HUES64 (cell line): ENCODE measurements around the gene CCL8.

Source experiments
- H3K27ac ChIP-seq: 2 replicates; pipeline ENCODE4 v1.7.0; 2013; ENCODE audit warnings: low read depth, low read length, inconsistent platforms
- H3K27me3 ChIP-seq: 2 replicates; pipeline ENCODE4 v1.6.1; 2013; ENCODE audit warnings: mild to moderate bottlenecking, low read length; ENCODE audit not compliant: insufficient read depth
- H3K36me3 ChIP-seq: 2 replicates; pipeline ENCODE4 v1.6.1; 2013; ENCODE audit warnings: mild to moderate bottlenecking, low read length; ENCODE audit not compliant: insufficient read depth
- H3K4me1 ChIP-seq: 2 replicates; pipeline ENCODE4 v1.6.1; 2013; ENCODE audit warnings: mild to moderate bottlenecking, low read length, moderate library complexity; ENCODE audit not compliant: insufficient read depth
- H3K4me3 ChIP-seq: 2 replicates; pipeline ENCODE4 v1.5.1; 2013; ENCODE audit warnings: mild to moderate bottlenecking, low read length, moderate library complexity
- H3K9ac ChIP-seq: 2 replicates; pipeline ENCODE4 v1.6.1; 2013; ENCODE audit warnings: mild to moderate bottlenecking, low read depth, low read length
- H3K9me3 ChIP-seq: 2 replicates; pipeline ENCODE4 v1.6.1; 2013; ENCODE audit warnings: low read depth, low read length; ENCODE audit not compliant: insufficient read depth
- WGBS: fragments of 150-250, 120-280 bp; methylation state at CpG from one replicate; pipeline ENCODE4 v1.1.7; 2013; ENCODE audit warnings: missing lambda C conversion rate; 5-methylcytosine and 5-hydroxymethylcytosine counted together

Gene CCL8

GRCh38 chr17:34356194-34356593 is 37.0 kb downstream of the CCL8 start, which contains the start of gene CCL13:
CCL13 (plus strand) TSS chr17:34356480; CDS start chr17:34356527, 47 bp downstream.
- WGBS: 98% methylated on average over 5 of the region's 5 CpGs
- Histone ChIP-seq H3K9me3 (no peaks in the 10 kb centered on the region), H3K27me3 (no peaks in the 10 kb centered on the region), H3K36me3 (no peaks in the 10 kb centered on the region), H3K4me1 (no peaks in the 10 kb centered on the region), H3K27ac (no peak within 1 kb of the TSS), H3K4me3 (no peak within 1 kb of the TSS), H3K9ac (no peak within 1 kb of the TSS)

GRCh38 chr17:34357398-34357797 is 38.2 kb downstream of the CCL8 start:
- Histone ChIP-seq H3K36me3 (no peaks in the 10 kb centered on the region), H3K4me3 (no peak overlapping the region), H3K27ac (no peak overlapping the region), H3K9me3 (no peaks in the 10 kb centered on the region), H3K9ac (no peak overlapping the region), H3K27me3 (no peaks in the 10 kb centered on the region), H3K4me1 (no peaks in the 10 kb centered on the region)
- 75% methylated on average over 2 of the region's 2 CpGs for WGBS

GRCh38 chr17:34358631-34359030 is 39.4 kb downstream of the CCL8 start:
- no peaks in the 10 kb centered on the region for H3K27me3 ChIP-seq
- no peaks in the 10 kb centered on the region for H3K4me1 ChIP-seq
- 96% methylated on average over 3 of the region's 3 CpGs for WGBS

GRCh38 chr17:34360601-34361270 is 41.5 kb downstream of the CCL8 start:
- no peak overlapping the region for H3K27ac ChIP-seq
- 87% methylated on average over 8 of the region's 11 CpGs for WGBS
- H3K9ac ChIP-seq: no peak overlapping the region
- H3K27me3 ChIP-seq: no peaks in the 10 kb centered on the region
- H3K36me3 ChIP-seq: no peaks in the 10 kb centered on the region
- no peak overlapping the region for H3K4me3 ChIP-seq
- no peaks in the 10 kb centered on the region for H3K4me1 ChIP-seq
- no peaks in the 10 kb centered on the region for H3K9me3 ChIP-seq

More at GRCh38 chr17:34358631-34359030, 39.4 kb downstream of the CCL8 start:
- no peak overlapping the region for H3K4me3 ChIP-seq
- no peaks in the 10 kb centered on the region for H3K36me3 ChIP-seq
- no peak overlapping the region for H3K9ac ChIP-seq
- H3K9me3 ChIP-seq: no peaks in the 10 kb centered on the region
- H3K27ac ChIP-seq: no peak overlapping the region

GRCh38 chr17:34361478-34362061 is 42.3 kb downstream of the CCL8 start:
- H3K4me3 ChIP-seq: no peak overlapping the region
- no peak overlapping the region for H3K27ac ChIP-seq
- no peaks in the 10 kb centered on the region for H3K27me3 ChIP-seq
- no peaks in the 10 kb centered on the region for H3K4me1 ChIP-seq
- H3K9me3 ChIP-seq: no peaks in the 10 kb centered on the region
- WGBS: 39% methylated on average over 8 of the region's 8 CpGs
- no peaks in the 10 kb centered on the region for H3K36me3 ChIP-seq
- no peak overlapping the region for H3K9ac ChIP-seq

GRCh38 chr17:34363183-34363661 is 44.0 kb downstream of the CCL8 start, which contains the start of gene CCL1:
CCL1 (minus strand) TSS chr17:34363233; CDS start chr17:34363161, 72 bp downstream.
- WGBS: 85% methylated on average over 4 of the region's 5 CpGs
- no peak within 1 kb of the TSS for H3K9ac ChIP-seq
- H3K4me3 ChIP-seq: no peak within 1 kb of the TSS
- no peaks in the 10 kb centered on the region for H3K27me3 ChIP-seq
- no peak within 1 kb of the TSS for H3K27ac ChIP-seq
- H3K36me3 ChIP-seq: no peaks in the 10 kb centered on the region
- no peaks in the 10 kb centered on the region for H3K4me1 ChIP-seq
- no peaks in the 10 kb centered on the region for H3K9me3 ChIP-seq

GRCh38 chr17:34364751-34365150 is 45.5 kb downstream of the CCL8 start:
- 95% methylated on average over 2 of the region's 2 CpGs for WGBS
- Histone ChIP-seq H3K4me1 (no peaks in the 10 kb centered on the region), H3K36me3 (no peaks in the 10 kb centered on the region), H3K27me3 (no peaks in the 10 kb centered on the region), H3K27ac (no peak overlapping the region), H3K9me3 (no peaks in the 10 kb centered on the region), H3K9ac (no peak overlapping the region), H3K4me3 (no peak overlapping the region)

- Histone ChIP-seq H3K27me3 (no peaks in the 10 kb centered on the region), H3K27ac (no peak overlapping the region), H3K4me3 (no peak overlapping the region), H3K4me1 (peaks cover 4% of the 10 kb centered on the region; the same call in 1 of the 2 replicates), H3K9me3 (no peaks in the 10 kb centered on the region), H3K36me3 (no peaks in the 10 kb centered on the region), H3K9ac (no peak overlapping the region)
- no CpG with 5 or more reads among the region's 2 CpGs for WGBS
Measured at GRCh38 chr17:34365340-34365739, 46.1 kb downstream of the CCL8 start.

GRCh38 chr17:34366010-34366409 is 46.8 kb downstream of the CCL8 start:
- Histone ChIP-seq H3K36me3 (no peaks in the 10 kb centered on the region), H3K27ac (no peak overlapping the region), H3K9ac (no peak overlapping the region), H3K4me3 (no peak overlapping the region), H3K27me3 (no peaks in the 10 kb centered on the region), H3K4me1 (peaks cover 4% of the 10 kb centered on the region; the same call in 1 of the 2 replicates), H3K9me3 (no peaks in the 10 kb centered on the region)
- WGBS: 31% methylated on average over 1 of the region's 1 CpG

- no peaks in the 10 kb centered on the region for H3K36me3 ChIP-seq
- H3K9ac ChIP-seq: no peak overlapping the region
- H3K4me3 ChIP-seq: no peak overlapping the region
- 87% methylated on average over 4 of the region's 4 CpGs for WGBS
- peaks cover 4% of the 10 kb centered on the region; the same call in 1 of the 2 replicates for H3K4me1 ChIP-seq
- no peak overlapping the region for H3K27ac ChIP-seq
- H3K9me3 ChIP-seq: no peaks in the 10 kb centered on the region
- no peaks in the 10 kb centered on the region for H3K27me3 ChIP-seq
Measured at GRCh38 chr17:34366529-34367107, 47.4 kb downstream of the CCL8 start.

GRCh38 chr17:34367486-34368195 is 48.4 kb downstream of the CCL8 start:
- Histone ChIP-seq H3K27ac (no peak overlapping the region), H3K4me3 (no peak overlapping the region), H3K27me3 (no peaks in the 10 kb centered on the region), H3K9ac (no peak overlapping the region), H3K9me3 (no peaks in the 10 kb centered on the region), H3K36me3 (no peaks in the 10 kb centered on the region), H3K4me1 (peaks cover 4% of the 10 kb centered on the region; the same call in 1 of the 2 replicates)
- WGBS: 89% methylated on average over 9 of the region's 9 CpGs
